HepG2 (cell line): ENCODE measurements around the gene ZNF629. TPM values are rescaled to one million over a fixed set of nuclear protein-coding genes. Genes with fewer than 3 reads are reported as not detected.

Source experiments
- CAMTA2 ChIP-seq: sonication (generic); formaldehyde crosslinking; IDR thresholded peaks from 2 replicates; pipeline ENCODE4 v1.4.0; 2020; ENCODE audit warnings: mild to moderate bottlenecking, missing genetic modification reagents, borderline replicate concordance
- HNF4G ChIP-seq, 2 experiments: sonication (generic) in 1 of 2; formaldehyde crosslinking in 1 of 2; IDR thresholded peaks; 2 replicates each; pipeline versions ENCODE4 v1.4.0 to v1.6.1; 2011 to 2020; ENCODE audit warnings: borderline replicate concordance in 2 of 2, low read depth in 2 of 2, mild to moderate bottlenecking in 2 of 2, low read length in 1 of 2, missing genetic modification reagents in 1 of 2, moderate library complexity in 1 of 2
- IKZF4 ChIP-seq: sonication (generic); formaldehyde crosslinking; IDR thresholded peaks from 2 replicates; pipeline ENCODE4 v1.5.1; 2020; ENCODE audit warnings: borderline replicate concordance, mild to moderate bottlenecking, low read depth, missing genetic modification reagents; ENCODE audit errors: not compliant biosample characterization
- KDM5B ChIP-seq: sonication (generic); formaldehyde crosslinking; IDR thresholded peaks from 2 replicates; pipeline ENCODE4 v1.4.0; 2020; ENCODE audit warnings: missing genetic modification reagents, mild to moderate bottlenecking, borderline replicate concordance
- KLF11 ChIP-seq: IDR thresholded peaks from 2 replicates; pipeline ENCODE4 v1.6.1; 2016; ENCODE audit warnings: missing compliant biosample characterization
- MBNL3 ChIP-seq: fragments of 250-450 bp; sonication (Bioruptor Pico); conservative IDR thresholded peaks from 2 replicates; pipeline ENCODE4 v1.8.0; 2022; ENCODE audit warnings: mild to moderate bottlenecking, inconsistent platforms
- MLLT10 ChIP-seq: sonication (generic); formaldehyde crosslinking; IDR thresholded peaks from 2 replicates; pipeline ENCODE4 v1.4.0; 2020; ENCODE audit warnings: missing genetic modification reagents
- MXI1 ChIP-seq: IDR thresholded peaks from 3 replicates; pipeline ENCODE4 v1.6.1; 2012; ENCODE audit warnings: low read depth, low read length, inconsistent platforms, borderline replicate concordance
- PRMT3 ChIP-seq: sonication (generic); formaldehyde crosslinking; IDR thresholded peaks from 2 replicates; pipeline ENCODE4 v1.8.1; 2022; ENCODE audit warnings: low read depth, mild to moderate bottlenecking, moderate library complexity, missing genetic modification reagents, borderline replicate concordance
- REST ChIP-seq, 2 experiments: IDR thresholded peaks; 2 replicates each; pipeline ENCODE4 v1.6.1; 2011 to 2012; ENCODE audit warnings: low read length in 2 of 2, borderline replicate concordance in 1 of 2, low read depth in 1 of 2, mild to moderate bottlenecking in 1 of 2, moderate library complexity in 1 of 2
- SNAI1 ChIP-seq: sonication (generic); formaldehyde crosslinking; IDR thresholded peaks from 2 replicates; pipeline ENCODE4 v1.5.0; 2020; ENCODE audit warnings: mild to moderate bottlenecking, missing genetic modification reagents, borderline replicate concordance
- SOX6 ChIP-seq, 2 experiments: fragments of 450-650 bp in 1 of 2; sonication (generic) in 1 of 2; formaldehyde crosslinking in 1 of 2; IDR thresholded peaks; 2 replicates each; pipeline versions ENCODE4 v1.4.0 to v1.6.1; 2017 to 2020; ENCODE audit warnings: antibody characterized with exemption in 1 of 2, mild to moderate bottlenecking in 1 of 2, missing genetic modification reagents in 1 of 2
- STAG1 ChIP-seq: sonication (generic); formaldehyde crosslinking; IDR thresholded peaks from 2 replicates; pipeline ENCODE4 v1.4.0; 2020; ENCODE audit warnings: missing genetic modification reagents
- THYN1 ChIP-seq: sonication (generic); formaldehyde crosslinking; IDR thresholded peaks from 2 replicates; pipeline ENCODE4 v1.8.1; 2023; ENCODE audit warnings: low read depth, mild to moderate bottlenecking, moderate library complexity, missing genetic modification reagents, borderline replicate concordance
- TOE1 ChIP-seq: sonication (generic); formaldehyde crosslinking; IDR thresholded peaks from 2 replicates; pipeline ENCODE4 v1.4.0; 2020; ENCODE audit warnings: mild to moderate bottlenecking, missing genetic modification reagents
- ZBTB7A ChIP-seq: sonication (generic); formaldehyde crosslinking; IDR thresholded peaks from 2 replicates; pipeline ENCODE4 v1.8.0; 2022; ENCODE audit warnings: mild to moderate bottlenecking, missing genetic modification reagents
- ZNF136 ChIP-seq: sonication (generic); formaldehyde crosslinking; IDR thresholded peaks from 2 replicates; pipeline ENCODE4 v1.8.1; 2022; ENCODE audit warnings: low read depth, mild to moderate bottlenecking, moderate library complexity, missing genetic modification reagents
- ZNF138 ChIP-seq: sonication (generic); formaldehyde crosslinking; IDR thresholded peaks from 2 replicates; pipeline ENCODE4 v1.5.0; 2020; ENCODE audit warnings: mild to moderate bottlenecking, low read depth, missing genetic modification reagents
- ZNF3 ChIP-seq: IDR thresholded peaks from 2 replicates; pipeline ENCODE4 v1.7.0; 2017; ENCODE audit warnings: inconsistent platforms
- ZNF549 ChIP-seq: sonication (generic); formaldehyde crosslinking; IDR thresholded peaks from 2 replicates; pipeline ENCODE4 v1.5.0; 2020; ENCODE audit warnings: missing genetic modification reagents
- ZNF687 ChIP-seq: sonication (generic); formaldehyde crosslinking; IDR thresholded peaks from 2 replicates; pipeline ENCODE4 v1.5.1; 2020; ENCODE audit warnings: mild to moderate bottlenecking, missing genetic modification reagents, moderate library complexity
- ZNF703 ChIP-seq: sonication (generic); formaldehyde crosslinking; IDR thresholded peaks from 2 replicates; pipeline ENCODE4 v1.5.1; 2020; ENCODE audit warnings: missing genetic modification reagents, mild to moderate bottlenecking, moderate library complexity, borderline replicate concordance
- polyA plus RNA-seq, 8 experiments: library from polyadenylated mRNA; depleted of rRNA in 3 of 8; stranded (reverse) in 7 of 8; unstranded in 1 of 8; fragments of >200 nt; fragmentation: Illumina TruSeq in 4 of 8; extraction: Trizol in 4 of 8; gene quantifications; 2 replicates each; pipeline versions ENCODE4 v1.2.1 to v1.2.3, GENCODE V29; 2011 to 2016; ENCODE audit warnings: low read depth in 4 of 8, missing spikeins in 1 of 8, mixed read lengths in 1 of 8; ENCODE audit not compliant: insufficient read depth in 1 of 8
- total RNA-seq, 5 experiments: library from RNA; depleted of rRNA; stranded (reverse); fragments of >200 nt; fragmentation: Illumina TruSeq; extraction: Trizol; gene quantifications; 2 replicates each; pipeline ENCODE4 v1.2.3, GENCODE V29; 2016; ENCODE audit warnings: low read depth in 1 of 5

ZNF629 gene
- total and polyA plus RNA-seq, 2 of the 13 experiments (the other 11 are each of a cell fraction or from before 2014, with no cell fraction given) = 6.1 to 16.5 TPM

DNA sequence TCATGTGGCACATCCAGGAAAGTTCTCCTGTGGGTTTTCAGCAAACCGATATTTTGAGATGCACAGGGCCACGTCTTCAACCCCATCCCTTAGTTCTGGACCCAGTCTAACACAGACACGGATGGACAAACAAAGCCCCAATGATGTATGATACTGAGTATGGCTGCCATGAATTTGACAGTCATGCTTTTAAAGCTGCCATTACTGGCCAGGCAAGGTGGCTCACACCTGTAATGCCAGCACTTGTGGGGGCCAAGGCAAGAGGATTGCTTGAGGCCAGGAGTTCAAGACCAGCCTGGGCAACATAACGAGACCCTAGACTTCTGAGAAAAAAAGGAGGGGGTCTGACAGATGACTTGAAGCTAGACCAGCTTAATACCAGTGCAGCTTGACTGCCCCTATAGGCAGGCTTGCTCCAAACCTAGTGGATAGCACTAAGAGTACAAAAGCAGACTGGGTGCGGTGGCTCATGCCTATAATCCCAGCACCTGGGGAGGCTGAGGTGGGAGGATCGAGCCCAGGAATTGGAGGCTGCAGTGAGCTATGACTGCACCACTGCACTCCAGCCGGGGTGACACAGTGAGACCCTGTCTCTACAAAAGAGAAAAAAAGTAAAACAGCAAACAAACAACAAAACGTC lies 10.8 kb upstream of the ZNF629 start (continued):
- no peak for TF ChIP-seq SNAI1 (CRISPR knock-in tag)
- TF ChIP-seq ZNF703 = no peak
- TF ChIP-seq ZNF549 (CRISPR knock-in tag) = no peak
- TF ChIP-seq KDM5B (CRISPR knock-in tag) = no peak
- no peak for TF ChIP-seq ZNF138 (CRISPR knock-in tag)
- TF ChIP-seq MBNL3 (CRISPR knock-in tag) = no peak
- TF ChIP-seq ZNF687 (CRISPR knock-in tag) = 0 out of 2 replicates have a peak, but pooled peaks have one; percentile 19
- TF ChIP-seq ZBTB7A (CRISPR knock-in tag) = no peak
- no peak for TF ChIP-seq CAMTA2
- no peak for TF ChIP-seq REST (IDR thresholded peaks at IDR 0.05; ENCODE audit: borderline replicate concordance in 1 of 2, low read depth in 1 of 2, low read length in 2 of 2)
- peak; percentile 36 for TF ChIP-seq IKZF4 (CRISPR knock-in tag)
- no peak for TF ChIP-seq MLLT10 (CRISPR knock-in tag)
- TF ChIP-seq THYN1 (CRISPR knock-in tag) = no peak
- no peak for TF ChIP-seq KLF11 (CRISPR knock-in tag)
- TF ChIP-seq MXI1 = no peak
- TF ChIP-seq ZNF136 (CRISPR knock-in tag) = 0 out of 2 replicates have a peak, but pooled peaks have one; percentile 13
- TF ChIP-seq TOE1 (CRISPR knock-in tag) = no peak
- TF ChIP-seq HNF4G (IDR thresholded peaks at IDR 0.05; ENCODE audit: borderline replicate concordance, low read depth, low read length) = no peak
- no peak for TF ChIP-seq HNF4G (CRISPR knock-in tag; IDR thresholded peaks at IDR 0.05; ENCODE audit: borderline replicate concordance, low read depth)
- TF ChIP-seq STAG1 (CRISPR knock-in tag) = peak; percentile 42
- TF ChIP-seq SOX6 (IDR thresholded peaks at IDR 0.05) = no peak
- no peak for TF ChIP-seq SOX6 (CRISPR knock-in tag; IDR thresholded peaks at IDR 0.05)
- TF ChIP-seq PRMT3 (CRISPR knock-in tag) = no peak
- peak; percentile 38; the same call in 1 of the 2 replicates for TF ChIP-seq ZNF3 (CRISPR knock-in tag)
